Stimulated activated CD4-positive, alpha-beta T cell treated with anti-CD3 and anti-CD28 coated beads, Interleukin-4, amount 100 ng/mL, for 24 hours (primary cell): ENCODE data around the gene FNDC3B.

Experiments used
- DNase-seq: peaks from one replicate; pipeline ENCODE4 v3.0.0-alpha.2; 2020

FNDC3B gene

GRCh38 chr3:172176061-172176770 is 136.8 kb downstream of the FNDC3B start:
- no peak for DNase-seq

DNA sequence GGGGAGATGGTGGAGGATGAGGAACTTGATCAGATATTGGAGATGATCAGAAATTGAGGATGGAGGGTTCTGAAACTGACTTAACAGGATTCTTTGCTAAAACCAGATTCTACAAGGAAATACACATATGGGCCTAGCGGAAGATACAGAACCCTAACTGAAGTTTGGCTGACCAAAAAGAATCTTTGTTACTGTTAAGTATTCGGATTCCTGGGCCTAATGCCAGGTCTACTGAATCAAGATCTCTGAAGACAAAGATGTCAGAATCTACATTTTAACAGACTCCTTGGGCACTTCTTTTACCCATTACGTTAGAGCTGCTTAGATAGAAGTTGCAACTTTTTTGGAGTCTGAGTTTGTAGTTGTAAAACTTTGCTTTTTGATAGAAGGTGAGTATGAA is 137.7 kb downstream of the FNDC3B start:
- DNase-seq, result no peak

GRCh38 chr3:172177803-172178316 is 138.5 kb downstream of the FNDC3B start:
- DNase-seq, result no peak

GRCh38 chr3:172179680-172180399 is 140.5 kb downstream of the FNDC3B start:
- DNase-seq, result no peak

DNA sequence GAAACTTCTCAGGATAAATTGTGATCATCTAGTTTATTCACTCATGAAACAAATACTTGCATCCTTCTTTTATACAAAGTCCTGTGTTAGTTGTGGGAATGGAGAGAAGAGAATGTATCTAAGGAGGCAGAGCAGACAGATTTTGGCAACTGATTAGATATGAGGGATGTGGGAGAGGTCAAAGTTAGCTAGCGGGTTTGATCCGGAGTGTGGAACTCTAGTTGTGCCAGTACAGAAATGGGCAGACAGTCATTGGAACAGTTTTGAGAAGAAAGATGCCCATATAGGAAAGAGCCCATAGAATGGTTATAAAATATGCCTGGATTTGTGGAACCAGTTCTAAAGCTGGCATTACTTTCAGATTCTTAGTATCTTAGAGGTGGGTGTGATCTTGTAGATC is 141.1 kb downstream of the FNDC3B start:
- no peak for DNase-seq

GRCh38 chr3:172181932-172182586 is 142.7 kb downstream of the FNDC3B start:
- DNase-seq, result no peak

DNA sequence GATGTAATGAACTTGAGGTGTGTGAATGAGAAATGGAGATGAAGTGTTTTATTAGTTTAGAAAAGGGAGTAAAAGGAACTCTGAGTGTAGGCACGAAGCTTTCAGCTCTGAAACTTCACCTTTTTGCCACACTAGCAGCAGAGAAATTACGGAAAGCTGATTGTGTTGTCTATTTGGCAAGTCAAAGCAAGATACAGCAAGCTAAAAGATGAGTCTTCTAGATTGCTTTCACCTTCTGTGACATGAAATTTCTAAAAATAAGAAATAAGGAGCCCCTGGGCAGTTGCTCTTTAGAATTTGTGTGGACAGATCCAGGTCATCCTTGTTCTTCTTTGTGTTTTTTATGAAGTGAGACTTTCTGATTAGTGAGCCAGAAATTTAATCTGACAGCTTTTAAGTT is 143.4 kb downstream of the FNDC3B start:
- DNase-seq, result no peak

DNA sequence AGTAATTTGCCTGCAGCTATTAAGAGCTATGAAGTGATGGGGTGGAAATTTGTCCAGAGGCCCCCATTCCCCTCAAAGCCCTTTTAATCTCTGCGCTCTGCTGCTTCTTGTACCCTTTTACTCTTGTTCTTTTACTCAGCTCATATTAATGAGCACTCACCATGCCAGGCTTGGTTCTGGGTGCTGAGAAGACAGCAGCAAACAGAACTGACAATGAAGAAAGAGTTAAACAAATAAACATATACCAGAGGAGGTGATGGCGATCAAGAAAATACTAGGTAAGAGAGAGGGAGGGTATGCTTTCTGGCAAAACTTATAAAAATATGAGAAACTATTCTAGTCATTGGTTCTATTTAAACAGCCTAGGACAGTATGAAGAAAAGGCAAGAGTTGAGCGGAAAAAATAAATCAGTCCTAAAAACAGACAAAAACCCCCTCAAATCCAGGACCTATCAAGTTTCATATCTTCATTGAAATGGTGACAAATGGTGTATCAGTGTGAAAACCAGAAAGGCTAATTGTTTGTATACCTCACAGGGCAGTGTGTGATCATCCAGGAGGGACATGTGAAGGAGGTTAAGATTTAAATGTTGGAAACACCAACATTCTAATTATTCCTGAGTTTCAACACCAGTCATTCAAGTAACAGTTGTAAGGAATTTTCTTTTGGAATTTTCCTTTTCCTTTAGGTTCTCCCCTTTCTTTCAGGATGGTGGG is 144.9 kb downstream of the FNDC3B start:
- no peak for DNase-seq

- no peak for DNase-seq
Measured at GRCh38 chr3:172185907-172186306, 146.5 kb downstream of the FNDC3B start.

DNA sequence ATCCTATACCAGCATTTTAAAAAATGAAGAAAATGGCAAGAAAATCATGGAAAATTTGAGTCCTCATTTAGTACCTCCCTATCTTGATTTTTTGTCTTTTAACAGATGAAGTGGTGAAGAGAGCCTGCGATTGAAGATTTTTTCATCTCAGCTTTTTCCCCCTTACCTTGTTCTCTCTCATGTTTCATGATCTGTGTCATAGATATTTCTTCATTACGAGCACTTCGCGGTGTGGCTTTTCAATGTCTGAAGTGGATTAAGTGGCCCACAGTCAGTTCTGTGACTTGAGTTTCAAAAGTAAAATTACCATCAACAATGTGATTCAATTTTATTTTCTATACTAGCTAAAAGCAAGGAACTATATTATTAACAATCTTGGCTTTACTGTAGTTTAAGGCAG is 147.2 kb downstream of the FNDC3B start:
- DNase-seq, result no peak

DNA sequence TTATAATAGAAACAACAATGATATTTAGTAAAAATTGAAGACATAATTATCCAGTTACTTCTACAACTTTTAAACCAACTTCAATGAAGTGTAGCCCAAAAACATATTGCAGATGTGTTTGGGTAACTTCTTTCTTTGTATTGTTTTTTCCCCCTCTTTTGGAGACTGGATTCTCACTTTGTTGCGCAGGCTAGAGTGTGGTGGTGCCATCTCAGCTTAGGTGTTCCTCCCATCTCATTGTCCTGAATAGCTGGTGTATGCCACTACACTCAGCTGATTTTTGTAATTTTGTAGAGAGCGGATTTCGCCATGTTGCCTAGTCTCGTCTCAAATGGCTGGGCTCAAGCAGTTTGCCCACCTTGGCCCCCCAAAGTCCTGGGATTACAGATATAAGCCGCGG is 148.1 kb downstream of the FNDC3B start:
- no peak for DNase-seq

DNA sequence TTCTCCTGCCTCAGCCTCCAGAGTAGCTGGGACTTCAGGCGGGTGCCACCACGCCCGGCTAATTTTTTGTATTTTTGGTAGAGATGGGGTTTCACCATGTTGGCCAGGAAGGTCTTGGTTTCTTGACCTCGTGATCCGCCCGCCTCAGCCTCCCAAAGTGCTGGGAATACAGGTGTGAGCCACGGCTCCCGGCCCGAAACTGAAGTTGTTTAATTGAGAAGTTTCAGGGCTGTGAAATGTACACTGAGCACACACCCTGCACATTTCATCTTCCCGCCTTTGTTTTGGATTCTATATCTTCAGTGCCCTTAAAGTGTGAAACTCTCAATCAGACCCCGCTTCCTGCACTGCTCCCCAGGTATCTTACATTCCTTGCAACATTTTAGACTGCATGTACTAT is 149.1 kb downstream of the FNDC3B start:
- no peak for DNase-seq

GRCh38 chr3:172189213-172189612 is 149.8 kb downstream of the FNDC3B start:
- no peak for DNase-seq

- DNase-seq, result no peak
Measured at GRCh38 chr3:172189987-172190603, 150.7 kb downstream of the FNDC3B start.

DNA sequence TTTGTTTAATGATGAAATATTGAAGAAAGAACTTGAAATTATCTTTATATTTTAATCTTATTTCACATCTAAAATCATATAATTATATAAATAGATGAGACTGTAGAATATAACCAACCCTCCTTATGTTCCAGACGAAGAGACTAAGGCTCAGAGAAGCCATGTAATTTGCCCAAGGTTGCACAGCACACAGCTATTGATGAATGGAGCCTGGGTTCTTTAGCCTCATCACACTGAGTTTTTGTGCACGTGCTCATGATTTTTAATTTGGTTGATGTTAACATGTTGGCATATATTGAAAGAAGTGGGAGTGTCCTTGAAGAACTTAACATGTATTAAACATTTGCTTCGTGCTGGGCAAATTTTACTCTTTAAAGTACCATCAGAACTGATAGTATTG is 151.6 kb downstream of the FNDC3B start:
- no peak for DNase-seq

DNA sequence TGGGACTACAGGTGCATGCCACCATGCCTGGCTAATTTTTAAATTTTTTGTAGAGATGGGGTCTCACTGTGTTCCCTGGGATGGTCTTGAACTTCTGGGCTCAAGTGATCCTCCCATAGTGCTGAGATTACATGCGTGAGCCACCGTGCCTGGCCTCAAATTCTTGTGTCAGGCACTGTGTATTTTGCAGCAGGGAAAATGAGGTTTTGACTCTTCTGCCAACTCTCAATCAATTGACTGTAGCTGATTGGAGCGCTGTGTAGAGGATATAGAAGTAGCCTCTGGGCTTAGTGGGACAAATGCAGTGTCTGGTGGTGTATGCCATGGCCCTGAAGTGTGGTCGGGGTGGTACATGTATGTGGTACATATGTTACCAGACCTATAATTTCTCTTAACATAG is 152.3 kb downstream of the FNDC3B start:
- DNase-seq, result no peak

DNA sequence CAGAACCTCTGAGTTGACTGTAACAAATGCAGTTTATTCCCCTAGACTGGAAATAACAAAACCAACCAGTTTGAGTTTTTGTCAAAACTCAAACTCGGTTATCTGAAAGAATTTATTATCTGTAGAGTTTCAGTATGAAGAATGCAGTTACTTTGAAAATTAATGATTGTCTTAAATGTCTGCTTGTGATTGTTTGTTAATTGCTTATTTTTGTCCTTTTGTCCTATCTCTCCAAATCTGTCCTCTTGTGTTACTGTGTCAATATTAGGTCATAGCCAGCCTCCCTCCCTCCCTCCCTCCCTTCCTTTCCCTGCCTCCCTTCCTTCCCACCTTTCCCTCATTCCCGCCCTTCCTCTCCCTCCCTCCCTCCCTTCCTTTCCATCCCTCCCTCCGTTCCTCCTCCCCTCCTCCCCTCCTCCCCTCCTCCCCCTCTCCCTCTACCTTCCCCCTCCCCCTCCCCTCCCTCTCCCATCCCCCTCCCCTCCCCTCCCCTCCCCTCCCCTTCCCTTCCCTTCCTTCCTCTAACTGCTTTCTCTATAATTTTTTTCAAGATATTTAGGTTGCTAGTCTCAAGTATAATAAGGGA is 153.5 kb downstream of the FNDC3B start:
- no peak for DNase-seq

- no peak for DNase-seq
Measured at GRCh38 chr3:172193436-172193835, 154.1 kb downstream of the FNDC3B start.

GRCh38 chr3:172194702-172195406 is 155.5 kb downstream of the FNDC3B start:
- no peak for DNase-seq

DNA sequence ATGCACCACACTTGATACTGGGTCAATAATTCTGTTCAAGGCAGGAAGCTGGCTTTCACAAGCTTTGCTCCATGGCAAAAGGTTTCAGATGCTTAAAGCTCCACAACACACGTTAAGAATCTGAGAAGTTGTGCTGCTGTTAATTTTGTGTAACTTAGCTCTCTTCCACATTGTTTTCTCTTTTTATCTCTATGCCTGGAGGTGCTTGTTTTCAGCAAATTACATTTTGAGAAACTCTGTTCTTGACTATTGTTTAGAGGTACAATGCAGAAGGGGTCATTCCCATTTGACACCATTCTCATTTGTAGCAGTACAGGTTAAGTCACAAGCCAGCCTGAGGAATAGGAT is 156.0 kb downstream of the FNDC3B start:
- DNase-seq, result no peak

DNA sequence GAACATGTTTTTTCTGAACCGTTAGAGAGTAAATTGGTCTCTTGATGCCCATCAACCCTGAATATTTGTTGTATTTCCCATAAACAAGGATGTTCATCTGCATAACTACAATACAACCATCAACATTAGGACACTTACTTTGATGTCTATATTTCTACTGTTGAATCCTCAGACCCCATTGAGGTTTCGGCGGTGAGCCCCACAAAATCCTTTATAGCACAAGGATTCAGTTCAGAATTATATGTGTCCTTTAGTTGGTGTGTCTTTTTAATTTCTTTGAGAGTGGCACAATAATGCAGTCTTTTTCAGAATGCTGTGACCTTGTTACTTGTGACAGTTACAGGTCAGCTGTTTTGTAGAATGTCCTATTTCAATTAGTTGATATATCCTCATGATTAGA is 158.0 kb downstream of the FNDC3B start:
- DNase-seq, result no peak

DNA sequence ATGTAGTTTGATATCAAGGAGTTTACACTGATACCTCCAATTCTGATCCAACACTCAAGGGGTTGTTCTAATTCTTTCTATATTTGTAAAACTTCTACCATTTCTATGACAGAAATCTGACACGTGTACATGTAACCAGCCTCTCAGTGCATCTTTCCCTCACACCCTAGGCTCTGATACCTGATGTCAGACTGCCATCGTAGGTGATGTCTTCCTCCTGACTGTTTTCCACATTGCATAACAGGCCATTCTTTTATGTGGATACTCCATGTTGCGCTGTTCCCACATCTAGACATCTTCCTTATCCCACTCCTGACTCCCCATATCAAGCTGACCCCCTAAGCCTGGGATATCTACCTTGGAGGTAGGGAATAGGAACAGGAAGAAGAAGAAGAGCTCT is 159.1 kb downstream of the FNDC3B start:
- DNase-seq, result no peak
